Testis (tissue), 2 donors: ENCODE measurements around the gene PLK5.

ENCODE experiments used
- CTCF ChIP-seq, 3 experiments: fragments of 450-650 bp in 2 of 3; fragments of 200-600 bp in 1 of 3; sonication (generic) in 1 of 3; IDR thresholded peaks; one replicate each; pipeline ENCODE4 v1.5.1; 2016 to 2019; ENCODE audit warnings: antibody characterized with exemption in 3 of 3, mild to moderate bottlenecking in 2 of 3, moderate library complexity in 1 of 3
- POLR2A ChIP-seq: fragments of 450-650 bp; IDR thresholded peaks from one replicate; pipeline ENCODE4 v1.6.1; 2017; ENCODE audit warnings: antibody characterized with exemption, mild to moderate bottlenecking, moderate library complexity

GRCh38 chr19:1507192-1507660 is 16.7 kb upstream of the PLK5 start:
- no peak for TF ChIP-seq CTCF (IDR thresholded peaks at IDR 0.05)
- no peak for TF ChIP-seq POLR2A
